Measurements from ENCODE around the gene PLEKHA4. TPM values are rescaled to one million over a fixed set of nuclear protein-coding genes. Genes with fewer than 3 reads are reported as not detected.

The PLEKHA4 gene
- total and polyA plus RNA-seq, 2 experiments from 2014 or later = 12.2 to 12.3 TPM

DNA sequence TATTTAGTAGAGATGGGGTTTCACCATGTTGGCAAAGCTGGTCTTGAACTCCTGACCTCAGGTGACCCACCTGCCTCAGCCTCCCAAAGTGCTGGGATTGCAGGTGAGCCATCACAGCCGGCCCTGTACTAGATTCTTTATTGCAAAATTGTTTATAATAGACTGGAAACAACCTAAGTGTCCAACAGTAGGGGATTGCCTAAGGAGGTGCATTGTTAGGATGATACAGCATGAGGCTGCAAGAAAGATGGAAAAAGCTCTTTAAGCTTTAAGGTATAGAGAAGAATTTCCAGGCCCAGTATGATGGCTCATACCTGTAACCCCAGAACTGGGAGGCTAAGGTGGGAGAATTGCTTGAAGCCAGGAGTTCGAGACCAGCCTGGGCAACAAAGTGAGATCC is 65.8 kb downstream of the PLEKHA4 start (continued):
- TF ChIP-seq, protein P1, sequence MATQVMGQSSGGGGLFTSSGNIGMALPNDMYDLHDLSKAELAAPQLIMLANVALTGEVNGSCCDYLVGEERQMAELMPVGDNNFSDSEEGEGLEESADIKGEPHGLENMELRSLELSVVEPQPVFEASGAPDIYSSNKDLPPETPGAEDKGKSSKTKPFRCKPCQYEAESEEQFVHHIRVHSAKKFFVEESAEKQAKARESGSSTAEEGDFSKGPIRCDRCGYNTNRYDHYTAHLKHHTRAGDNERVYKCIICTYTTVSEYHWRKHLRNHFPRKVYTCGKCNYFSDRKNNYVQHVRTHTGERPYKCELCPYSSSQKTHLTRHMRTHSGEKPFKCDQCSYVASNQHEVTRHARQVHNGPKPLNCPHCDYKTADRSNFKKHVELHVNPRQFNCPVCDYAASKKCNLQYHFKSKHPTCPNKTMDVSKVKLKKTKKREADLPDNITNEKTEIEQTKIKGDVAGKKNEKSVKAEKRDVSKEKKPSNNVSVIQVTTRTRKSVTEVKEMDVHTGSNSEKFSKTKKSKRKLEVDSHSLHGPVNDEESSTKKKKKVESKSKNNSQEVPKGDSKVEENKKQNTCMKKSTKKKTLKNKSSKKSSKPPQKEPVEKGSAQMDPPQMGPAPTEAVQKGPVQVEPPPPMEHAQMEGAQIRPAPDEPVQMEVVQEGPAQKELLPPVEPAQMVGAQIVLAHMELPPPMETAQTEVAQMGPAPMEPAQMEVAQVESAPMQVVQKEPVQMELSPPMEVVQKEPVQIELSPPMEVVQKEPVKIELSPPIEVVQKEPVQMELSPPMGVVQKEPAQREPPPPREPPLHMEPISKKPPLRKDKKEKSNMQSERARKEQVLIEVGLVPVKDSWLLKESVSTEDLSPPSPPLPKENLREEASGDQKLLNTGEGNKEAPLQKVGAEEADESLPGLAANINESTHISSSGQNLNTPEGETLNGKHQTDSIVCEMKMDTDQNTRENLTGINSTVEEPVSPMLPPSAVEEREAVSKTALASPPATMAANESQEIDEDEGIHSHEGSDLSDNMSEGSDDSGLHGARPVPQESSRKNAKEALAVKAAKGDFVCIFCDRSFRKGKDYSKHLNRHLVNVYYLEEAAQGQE (IDR thresholded peaks at IDR 0.05; ENCODE audit: unreplicated experiment) = no peak
- TF ChIP-seq STAT1 (IDR thresholded peaks at IDR 0.05; ENCODE audit: unreplicated experiment) (no peak), EZH2phosphoT487 (IDR thresholded peaks at IDR 0.05; ENCODE audit: unreplicated experiment) (no peak)

DNA sequence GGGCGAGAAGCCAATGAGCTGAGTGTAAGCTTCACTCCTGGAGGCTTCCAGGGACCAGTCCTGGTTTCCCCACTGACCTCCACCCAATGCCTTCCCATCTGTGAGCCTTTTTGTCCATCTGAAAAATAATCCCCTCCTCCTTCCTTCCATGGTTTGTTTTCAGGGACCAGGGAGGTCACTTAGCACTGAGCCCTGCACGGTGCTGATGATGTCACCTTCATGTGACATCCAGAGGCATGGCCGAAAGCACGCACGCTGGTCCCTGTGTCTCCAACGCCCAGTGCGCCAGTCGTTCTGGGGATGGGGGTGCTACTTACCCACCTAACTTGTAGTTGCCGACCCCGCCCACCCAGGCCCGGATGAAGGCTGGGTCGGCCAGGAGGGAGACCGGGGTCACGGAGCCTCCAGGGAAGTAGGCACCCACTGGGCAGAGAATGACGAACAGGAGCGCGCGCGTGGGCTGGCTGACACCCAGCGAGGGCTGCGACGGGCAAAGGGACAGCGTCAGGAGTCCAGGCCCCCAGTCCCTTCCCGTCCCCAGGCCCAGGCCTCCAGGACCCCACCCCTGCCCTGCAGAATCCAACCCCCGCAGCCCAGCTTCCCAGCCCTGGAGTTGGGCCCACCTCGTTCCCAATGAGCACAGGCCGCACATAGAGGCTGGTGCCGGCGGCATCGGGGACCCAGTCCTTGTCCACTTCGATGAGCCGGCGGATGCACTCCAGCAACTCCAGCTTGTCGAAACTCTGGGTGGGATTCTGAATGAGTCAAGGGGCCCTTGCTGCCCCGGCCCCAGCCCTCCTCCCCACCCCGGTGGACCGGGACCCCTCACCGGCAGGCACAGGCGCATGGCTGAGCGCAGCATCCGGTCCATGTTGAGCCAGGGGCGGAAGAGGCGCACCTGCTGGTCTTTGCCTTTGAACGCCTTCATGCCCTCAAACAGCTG is 68.8 kb downstream of the PLEKHA4 start:
- H3K27me3 ChIP-seq (ENCODE audit: insufficient read depth) = no peaks in the 10 kb centered on the region
- H3K4me3 ChIP-seq = no peak overlapping the region
- peaks cover 20% of the 10 kb centered on the region; the same call in 2 of the 3 replicates for H3K4me1 Mint-ChIP-seq
- H3K36me3 Mint-ChIP-seq (ENCODE audit: low read depth) = no peaks in the 10 kb centered on the region; the same call in 2 of the 3 replicates
- H3K79me2 ChIP-seq (replicated peaks; ENCODE audit: insufficient read depth) = no peaks in the 10 kb centered on the region
- H3K4me1 ChIP-seq (ENCODE audit: insufficient read depth) = peaks cover 14% of the 10 kb centered on the region
- DNase-seq (ENCODE audit: low spot score) (no peak), ATAC-seq (no peak)
- H3K27ac Mint-ChIP-seq = peak overlapping the region; percentile 90
- no peaks in the 10 kb centered on the region for H3K9me2 ChIP-seq (ENCODE audit: insufficient read depth)
- no peaks in the 10 kb centered on the region for H3K36me3 ChIP-seq (ENCODE audit: insufficient read depth)
- H4K20me1 ChIP-seq (replicated peaks; ENCODE audit: insufficient read depth) = no peaks in the 10 kb centered on the region
- H3K27ac ChIP-seq (ENCODE audit: low read depth) = peak overlapping the region; percentile 39; the same call in 1 of the 2 replicates
- H2AFZ ChIP-seq = no peak overlapping the region
- H3K27me3 Mint-ChIP-seq (ENCODE audit: insufficient read depth, low read depth, poor library complexity) = peaks cover 14% of the 10 kb centered on the region
- H3K4me2 ChIP-seq = peak overlapping the region; percentile 49; the same call in 1 of the 2 replicates
- no peak overlapping the region; the same call in 2 of the 3 replicates for H3K4me3 Mint-ChIP-seq
- peaks cover 5% of the 10 kb centered on the region; the same call in 1 of the 2 replicates for H3F3A ChIP-seq (replicated peaks; ENCODE audit: low read depth)
- no peaks in the 10 kb centered on the region for H3K9me3 Mint-ChIP-seq
- TF ChIP-seq CREB1 (CRISPR knock-in tag; IDR thresholded peaks at IDR 0.05; ENCODE audit: low read depth) (no peak), ZNF114 (CRISPR knock-in tag; IDR thresholded peaks at IDR 0.05) (no peak), EZH2 (IDR thresholded peaks at IDR 0.05; ENCODE audit: low read depth, unreplicated experiment) (no peak)
- TF ChIP-seq, protein P2, sequence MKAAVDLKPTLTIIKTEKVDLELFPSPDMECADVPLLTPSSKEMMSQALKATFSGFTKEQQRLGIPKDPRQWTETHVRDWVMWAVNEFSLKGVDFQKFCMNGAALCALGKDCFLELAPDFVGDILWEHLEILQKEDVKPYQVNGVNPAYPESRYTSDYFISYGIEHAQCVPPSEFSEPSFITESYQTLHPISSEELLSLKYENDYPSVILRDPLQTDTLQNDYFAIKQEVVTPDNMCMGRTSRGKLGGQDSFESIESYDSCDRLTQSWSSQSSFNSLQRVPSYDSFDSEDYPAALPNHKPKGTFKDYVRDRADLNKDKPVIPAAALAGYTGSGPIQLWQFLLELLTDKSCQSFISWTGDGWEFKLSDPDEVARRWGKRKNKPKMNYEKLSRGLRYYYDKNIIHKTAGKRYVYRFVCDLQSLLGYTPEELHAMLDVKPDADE (IDR thresholded peaks at IDR 0.05) = no peak
- TF ChIP-seq, protein P1 (IDR thresholded peaks at IDR 0.05; ENCODE audit: unreplicated experiment) = no peak
- TF ChIP-seq, protein P3, sequence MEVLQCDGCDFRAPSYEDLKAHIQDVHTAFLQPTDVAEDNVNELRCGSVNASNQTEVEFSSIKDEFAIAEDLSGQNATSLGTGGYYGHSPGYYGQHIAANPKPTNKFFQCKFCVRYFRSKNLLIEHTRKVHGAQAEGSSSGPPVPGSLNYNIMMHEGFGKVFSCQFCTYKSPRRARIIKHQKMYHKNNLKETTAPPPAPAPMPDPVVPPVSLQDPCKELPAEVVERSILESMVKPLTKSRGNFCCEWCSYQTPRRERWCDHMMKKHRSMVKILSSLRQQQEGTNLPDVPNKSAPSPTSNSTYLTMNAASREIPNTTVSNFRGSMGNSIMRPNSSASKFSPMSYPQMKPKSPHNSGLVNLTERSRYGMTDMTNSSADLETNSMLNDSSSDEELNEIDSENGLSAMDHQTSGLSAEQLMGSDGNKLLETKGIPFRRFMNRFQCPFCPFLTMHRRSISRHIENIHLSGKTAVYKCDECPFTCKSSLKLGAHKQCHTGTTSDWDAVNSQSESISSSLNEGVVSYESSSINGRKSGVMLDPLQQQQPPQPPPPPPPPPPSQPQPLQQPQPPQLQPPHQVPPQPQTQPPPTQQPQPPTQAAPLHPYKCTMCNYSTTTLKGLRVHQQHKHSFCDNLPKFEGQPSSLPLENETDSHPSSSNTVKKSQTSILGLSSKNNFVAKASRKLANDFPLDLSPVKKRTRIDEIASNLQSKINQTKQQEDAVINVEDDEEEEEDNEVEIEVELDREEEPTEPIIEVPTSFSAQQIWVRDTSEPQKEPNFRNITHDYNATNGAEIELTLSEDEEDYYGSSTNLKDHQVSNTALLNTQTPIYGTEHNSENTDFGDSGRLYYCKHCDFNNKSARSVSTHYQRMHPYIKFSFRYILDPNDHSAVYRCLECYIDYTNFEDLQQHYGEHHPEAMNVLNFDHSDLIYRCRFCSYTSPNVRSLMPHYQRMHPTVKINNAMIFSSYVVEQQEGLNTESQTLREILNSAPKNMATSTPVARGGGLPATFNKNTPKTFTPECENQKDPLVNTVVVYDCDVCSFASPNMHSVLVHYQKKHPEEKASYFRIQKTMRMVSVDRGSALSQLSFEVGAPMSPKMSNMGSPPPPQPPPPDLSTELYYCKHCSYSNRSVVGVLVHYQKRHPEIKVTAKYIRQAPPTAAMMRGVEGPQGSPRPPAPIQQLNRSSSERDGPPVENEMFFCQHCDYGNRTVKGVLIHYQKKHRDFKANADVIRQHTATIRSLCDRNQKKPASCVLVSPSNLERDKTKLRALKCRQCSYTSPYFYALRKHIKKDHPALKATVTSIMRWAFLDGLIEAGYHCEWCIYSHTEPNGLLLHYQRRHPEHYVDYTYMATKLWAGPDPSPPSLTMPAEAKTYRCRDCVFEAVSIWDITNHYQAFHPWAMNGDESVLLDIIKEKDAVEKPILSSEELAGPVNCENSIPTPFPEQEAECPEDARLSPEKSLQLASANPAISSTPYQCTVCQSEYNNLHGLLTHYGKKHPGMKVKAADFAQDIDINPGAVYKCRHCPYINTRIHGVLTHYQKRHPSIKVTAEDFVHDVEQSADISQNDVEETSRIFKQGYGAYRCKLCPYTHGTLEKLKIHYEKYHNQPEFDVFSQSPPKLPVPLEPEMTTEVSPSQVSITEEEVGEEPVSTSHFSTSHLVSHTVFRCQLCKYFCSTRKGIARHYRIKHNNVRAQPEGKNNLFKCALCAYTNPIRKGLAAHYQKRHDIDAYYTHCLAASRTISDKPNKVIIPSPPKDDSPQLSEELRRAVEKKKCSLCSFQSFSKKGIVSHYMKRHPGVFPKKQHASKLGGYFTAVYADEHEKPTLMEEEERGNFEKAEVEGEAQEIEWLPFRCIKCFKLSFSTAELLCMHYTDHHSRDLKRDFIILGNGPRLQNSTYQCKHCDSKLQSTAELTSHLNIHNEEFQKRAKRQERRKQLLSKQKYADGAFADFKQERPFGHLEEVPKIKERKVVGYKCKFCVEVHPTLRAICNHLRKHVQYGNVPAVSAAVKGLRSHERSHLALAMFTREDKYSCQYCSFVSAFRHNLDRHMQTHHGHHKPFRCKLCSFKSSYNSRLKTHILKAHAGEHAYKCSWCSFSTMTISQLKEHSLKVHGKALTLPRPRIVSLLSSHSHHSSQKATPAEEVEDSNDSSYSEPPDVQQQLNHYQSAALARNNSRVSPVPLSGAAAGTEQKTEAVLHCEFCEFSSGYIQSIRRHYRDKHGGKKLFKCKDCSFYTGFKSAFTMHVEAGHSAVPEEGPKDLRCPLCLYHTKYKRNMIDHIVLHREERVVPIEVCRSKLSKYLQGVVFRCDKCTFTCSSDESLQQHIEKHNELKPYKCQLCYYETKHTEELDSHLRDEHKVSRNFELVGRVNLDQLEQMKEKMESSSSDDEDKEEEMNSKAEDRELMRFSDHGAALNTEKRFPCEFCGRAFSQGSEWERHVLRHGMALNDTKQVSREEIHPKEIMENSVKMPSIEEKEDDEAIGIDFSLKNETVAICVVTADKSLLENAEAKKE (CRISPR knock-in tag; IDR thresholded peaks at IDR 0.05) = no peak
